HEK293T (cell line): ENCODE data around the gene PPFIBP2.

Experiments used
- BHLHE40 ChIP-seq: fragments of 450-650 bp; IDR thresholded peaks from 2 replicates; pipeline ENCODE4 v1.6.1; 2016; ENCODE audit warnings: mild to moderate bottlenecking, moderate library complexity, borderline replicate concordance
- SP1 ChIP-seq: fragments of 450-650 bp; IDR thresholded peaks from 2 replicates; pipeline ENCODE4 v1.6.1; 2017
- ZNF384 ChIP-seq: fragments of 450-650 bp; IDR thresholded peaks from 2 replicates; pipeline ENCODE4 v1.6.1; 2016

- TF ChIP-seq BHLHE40 (no peak), SP1 (no peak), ZNF384 (no peak)
These were observed 69.4 kb downstream of the PPFIBP2 start for GRCh38 chr11:7583248-7583647.
